GM15510 (cell line): Measurements from ENCODE around the gene CST4.

Experiments used
- POLR2A ChIP-seq: IDR thresholded peaks from 3 replicates; pipeline ENCODE4 v1.6.1; 2011; ENCODE audit warnings: borderline replicate concordance; ENCODE audit not compliant: insufficient read length; ENCODE audit errors: extremely low read depth

The CST4 gene

DNA sequence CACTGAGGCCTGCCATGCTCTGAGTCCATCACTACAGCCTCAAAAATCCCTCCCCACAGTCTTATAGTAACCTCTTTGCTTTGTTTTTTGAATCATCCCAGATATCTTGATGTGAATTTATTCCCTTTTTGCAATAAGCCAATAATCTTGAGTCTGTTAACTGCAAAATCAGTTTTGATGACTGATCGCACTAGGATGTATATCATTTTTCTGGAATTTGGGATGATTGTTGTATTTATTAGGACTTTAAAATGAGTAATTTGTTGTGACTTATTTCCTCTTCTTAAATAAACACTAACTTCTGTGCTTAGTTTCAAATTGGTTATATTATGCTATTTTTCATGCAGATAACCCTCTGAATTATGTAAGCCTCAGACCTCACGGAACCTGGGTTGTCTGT, 5.6 kb downstream of the CST4 start:
- no peak for TF ChIP-seq POLR2A

DNA sequence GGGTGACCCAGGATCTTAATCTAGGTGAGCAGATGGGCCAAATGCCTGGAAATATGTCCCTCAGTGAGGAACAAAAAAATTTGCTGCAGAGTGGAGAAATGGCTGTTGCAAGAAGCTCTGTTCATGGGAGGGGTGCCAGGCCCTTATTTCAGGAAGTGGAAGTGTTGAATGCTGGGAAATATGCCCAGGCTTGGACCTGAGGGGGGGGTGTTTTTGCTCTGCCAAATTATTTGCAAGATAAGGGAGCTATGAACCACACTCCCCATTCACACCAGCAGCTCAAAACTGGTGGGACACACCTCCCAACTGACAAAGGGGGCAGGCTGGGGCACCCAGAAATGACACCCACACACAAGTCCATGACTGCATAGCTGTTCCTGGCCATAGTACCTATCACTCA, 8.7 kb downstream of the CST4 start:
- no peak for TF ChIP-seq POLR2A

DNA sequence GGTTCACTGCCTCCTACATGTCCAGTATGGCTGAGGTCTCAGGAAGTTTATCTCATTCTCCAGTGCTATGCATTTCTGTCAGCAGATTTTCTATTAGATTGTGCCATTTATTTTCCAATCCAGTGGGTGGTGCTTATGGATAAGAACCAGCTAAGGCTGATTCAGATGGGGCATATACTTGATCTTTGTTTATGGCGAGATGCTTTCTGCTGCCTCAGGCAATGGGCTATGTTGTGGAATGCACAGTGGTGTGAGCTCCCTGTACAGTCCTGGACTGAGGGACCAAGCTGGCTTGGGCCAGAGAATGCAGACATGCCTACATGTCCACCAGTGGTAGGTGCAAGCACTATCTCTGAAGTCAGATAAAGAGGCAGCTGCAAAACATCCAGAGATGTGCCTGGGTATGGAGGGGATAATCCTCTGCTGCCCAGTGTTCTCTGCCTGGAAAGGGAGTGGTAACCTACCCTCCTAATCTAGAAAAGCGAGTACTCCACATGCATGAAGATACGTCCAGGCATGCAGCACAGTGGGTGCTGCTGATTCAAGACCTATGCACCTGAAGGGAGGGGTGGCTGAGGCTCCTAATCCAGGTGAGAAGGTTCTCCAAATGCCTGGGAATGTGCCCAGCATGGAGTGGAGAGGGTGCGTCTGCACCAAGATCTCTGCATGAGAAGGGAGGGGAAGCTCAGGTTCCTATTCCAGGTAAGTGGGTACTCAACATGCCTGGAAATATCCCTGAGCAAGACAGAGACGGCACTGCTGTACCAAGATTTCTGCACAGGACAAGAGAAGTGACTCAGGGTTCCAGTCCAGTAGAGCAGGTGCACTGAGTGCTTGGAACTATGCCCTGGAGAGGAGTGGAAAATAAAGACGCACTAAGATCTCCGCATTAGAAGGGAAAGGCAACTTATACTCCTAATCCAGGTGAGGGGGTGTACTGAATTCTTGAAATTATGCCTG, 9.4 kb downstream of the CST4 start:
- no peak for TF ChIP-seq POLR2A

DNA sequence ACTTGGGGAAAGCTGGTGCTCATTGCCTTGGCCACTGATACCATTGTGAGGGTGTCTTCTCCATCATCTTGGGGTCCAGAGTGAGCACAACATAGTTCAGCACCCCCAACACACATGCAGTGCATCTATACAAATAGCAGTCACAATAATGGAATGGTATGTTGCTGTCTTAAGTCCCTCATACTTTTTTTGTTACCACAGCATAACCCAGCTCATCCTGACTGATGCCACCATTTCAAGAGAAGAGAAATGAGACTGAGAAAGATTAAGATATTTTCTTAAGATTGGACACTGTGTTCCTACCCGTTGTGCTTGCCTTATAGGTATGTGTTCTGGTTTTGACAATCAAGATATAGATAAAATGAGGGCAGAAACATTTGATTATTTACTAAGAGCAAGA, 15.6 kb downstream of the CST4 start:
- TF ChIP-seq POLR2A = no peak

DNA sequence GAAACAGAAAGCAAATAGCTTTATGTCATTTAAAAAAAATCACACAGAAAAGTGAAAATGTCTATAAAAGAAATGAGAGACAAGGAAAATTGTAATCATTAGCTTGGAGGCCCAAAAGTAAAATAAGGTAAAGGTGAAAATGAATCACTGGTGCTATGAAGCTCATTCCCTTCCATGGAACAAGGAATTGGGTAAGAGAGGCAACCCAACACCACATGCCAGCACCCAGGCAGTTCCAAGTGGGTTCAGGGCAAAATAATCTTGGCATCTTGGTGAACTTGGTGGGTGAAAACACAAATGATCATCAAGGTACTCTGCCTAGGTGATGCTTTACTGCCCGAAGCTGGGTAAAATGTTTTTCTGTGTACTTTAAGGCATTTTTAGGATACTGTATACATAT, 16.7 kb downstream of the CST4 start:
- TF ChIP-seq POLR2A = no peak

DNA sequence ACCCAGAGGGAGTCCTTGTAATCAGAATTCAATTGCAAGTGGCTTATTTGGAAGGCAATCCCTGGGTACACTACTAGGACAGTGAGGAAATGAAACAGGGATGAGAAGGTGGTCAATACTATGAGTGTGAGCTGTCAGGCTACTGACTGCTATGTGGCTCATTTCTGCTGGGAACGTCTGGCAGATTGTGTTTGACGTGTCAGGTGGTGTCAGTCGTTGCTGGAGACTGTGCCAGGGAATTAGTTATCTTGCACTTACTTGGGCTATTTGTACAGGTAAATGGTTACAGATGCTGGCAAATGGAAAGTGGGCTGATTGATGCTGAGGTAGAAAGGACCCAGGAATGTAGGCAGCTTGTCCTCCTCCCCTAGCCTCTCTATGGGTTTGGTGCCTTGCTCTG, 17.4 kb downstream of the CST4 start:
- no peak for TF ChIP-seq POLR2A

DNA sequence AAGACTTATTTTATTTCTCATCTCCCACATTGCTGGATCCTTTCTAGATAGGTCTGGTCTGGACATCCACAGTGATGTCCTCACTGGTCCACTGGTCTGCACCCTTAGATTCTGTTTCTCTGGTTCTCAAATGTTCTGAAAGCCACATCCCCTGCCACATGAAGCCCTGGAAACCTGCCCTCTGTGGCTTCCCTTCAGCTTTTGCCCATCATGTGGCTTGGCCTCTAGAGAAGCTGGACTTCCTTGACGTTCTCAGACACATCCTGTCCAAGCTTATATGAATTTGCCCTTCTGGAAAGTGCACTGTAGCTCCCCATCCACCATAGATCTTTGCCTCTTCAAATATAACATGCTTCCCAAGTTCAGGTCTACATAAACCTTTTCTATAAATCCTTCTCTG, 18.5 kb downstream of the CST4 start:
- no peak for TF ChIP-seq POLR2A

DNA sequence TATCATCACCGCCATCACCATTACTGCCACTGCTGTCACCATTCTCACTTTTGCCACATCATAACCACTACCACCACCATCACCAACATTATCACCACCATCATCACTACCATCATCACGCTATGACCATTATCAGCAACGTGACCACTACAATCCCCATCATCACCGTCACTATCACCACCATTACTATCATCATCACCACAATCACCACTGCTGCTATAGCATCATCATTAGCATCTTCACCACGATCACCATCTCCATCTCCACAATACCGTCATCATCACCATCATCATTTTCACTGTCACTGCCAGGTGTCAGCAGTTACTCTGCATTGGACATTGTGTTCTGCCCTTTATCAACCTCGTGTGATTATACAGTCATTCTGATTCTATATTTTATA, 19.0 kb downstream of the CST4 start:
- no peak for TF ChIP-seq POLR2A

DNA sequence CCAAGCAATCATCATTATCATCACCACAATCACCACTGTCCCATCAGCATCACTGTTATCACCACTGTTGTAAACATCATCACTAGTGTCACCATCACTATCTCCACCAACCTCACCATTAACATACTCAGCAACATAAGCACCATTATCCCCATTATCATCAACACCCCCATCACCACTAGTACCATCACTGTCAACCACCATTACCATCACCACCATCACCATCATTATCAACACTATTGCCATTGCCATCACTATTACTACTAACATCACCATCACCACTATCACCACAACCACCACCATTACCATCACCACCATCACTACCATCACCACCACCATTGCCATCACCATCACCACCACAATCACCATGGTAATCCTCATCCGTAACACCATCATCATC, 19.5 kb downstream of the CST4 start:
- TF ChIP-seq POLR2A = no peak

DNA sequence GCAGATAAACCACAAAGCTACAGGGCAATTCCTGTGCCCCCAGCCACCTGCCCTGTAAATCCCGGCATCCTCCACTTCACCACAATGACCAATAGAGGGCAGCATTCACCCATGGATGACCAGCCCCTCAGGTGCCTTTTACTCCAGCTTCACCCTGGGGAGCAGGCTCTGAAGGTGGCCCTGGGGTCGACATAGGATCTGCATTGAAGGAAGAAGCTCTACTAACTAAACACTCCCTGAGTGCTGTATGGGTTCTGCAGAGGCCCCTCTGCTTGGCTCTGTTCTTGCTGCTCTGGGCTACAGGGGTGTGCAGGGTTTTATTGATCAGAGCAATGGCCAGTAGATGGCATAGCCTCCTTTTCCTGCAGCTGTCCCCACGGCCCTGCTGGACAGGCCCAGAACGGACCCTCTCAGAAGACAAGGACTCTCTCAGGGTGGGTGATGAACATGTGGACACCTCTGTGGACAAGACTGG, 20.3 kb downstream of the CST4 start:
- TF ChIP-seq POLR2A = no peak

DNA sequence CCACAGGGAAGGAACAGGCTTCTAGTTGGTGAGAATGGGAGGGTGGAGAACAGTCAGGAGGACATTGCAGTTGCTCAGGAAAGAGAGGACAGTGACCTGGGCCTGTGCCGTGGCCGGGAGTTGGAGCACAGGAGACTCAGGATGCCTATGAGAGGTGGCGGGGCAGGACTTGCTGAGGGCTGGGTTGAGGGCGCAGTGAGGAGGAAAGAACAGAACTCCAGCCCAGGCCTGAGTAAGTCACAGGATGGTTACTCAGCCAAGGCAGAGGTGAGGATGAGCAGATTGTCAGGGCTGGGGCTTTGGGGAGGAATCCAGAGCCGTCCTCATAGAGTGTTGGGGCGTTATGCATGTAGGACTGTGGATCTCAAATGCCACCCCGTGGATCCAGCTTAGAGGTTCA, 21.2 kb downstream of the CST4 start:
- no peak for TF ChIP-seq POLR2A

DNA sequence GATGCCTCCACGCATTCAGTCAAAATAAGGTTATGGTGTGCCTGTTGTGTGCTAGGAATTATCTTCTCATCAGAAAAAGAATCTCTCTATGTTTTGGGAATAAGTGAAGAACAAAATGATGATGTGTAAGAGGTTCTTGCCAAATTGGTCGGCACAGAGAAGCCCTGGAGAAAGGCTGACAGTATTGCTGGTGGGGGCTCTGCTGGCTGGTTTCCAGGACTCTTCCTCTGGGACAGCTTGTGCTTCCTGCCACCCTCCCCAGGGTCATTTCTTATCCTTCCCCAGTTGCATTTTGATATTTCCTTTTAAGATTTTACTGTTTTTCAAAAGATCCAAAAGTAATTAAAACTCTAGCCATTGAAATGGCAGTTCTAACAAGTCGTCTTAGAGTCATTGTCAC, 22.1 kb downstream of the CST4 start:
- no peak for TF ChIP-seq POLR2A

DNA sequence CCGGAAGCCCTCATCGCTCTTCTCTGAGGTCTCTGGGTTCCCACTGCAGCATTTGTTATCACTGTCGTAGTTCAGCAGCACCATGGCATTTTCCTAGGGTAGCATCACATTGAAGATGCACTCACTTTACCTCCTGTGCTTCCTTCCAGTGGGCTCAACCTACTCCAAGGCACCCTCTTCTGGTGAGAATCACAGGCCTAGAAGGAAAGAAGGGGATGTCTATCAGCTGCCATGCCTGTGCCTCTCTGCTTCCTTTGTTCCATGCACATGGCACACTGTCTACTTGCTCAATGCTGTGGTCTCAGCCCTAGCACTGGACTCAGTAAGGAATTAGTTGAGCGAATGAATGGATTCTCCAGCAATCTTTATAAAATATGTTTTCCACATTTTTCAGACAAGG, 22.6 kb downstream of the CST4 start:
- TF ChIP-seq POLR2A = no peak

DNA sequence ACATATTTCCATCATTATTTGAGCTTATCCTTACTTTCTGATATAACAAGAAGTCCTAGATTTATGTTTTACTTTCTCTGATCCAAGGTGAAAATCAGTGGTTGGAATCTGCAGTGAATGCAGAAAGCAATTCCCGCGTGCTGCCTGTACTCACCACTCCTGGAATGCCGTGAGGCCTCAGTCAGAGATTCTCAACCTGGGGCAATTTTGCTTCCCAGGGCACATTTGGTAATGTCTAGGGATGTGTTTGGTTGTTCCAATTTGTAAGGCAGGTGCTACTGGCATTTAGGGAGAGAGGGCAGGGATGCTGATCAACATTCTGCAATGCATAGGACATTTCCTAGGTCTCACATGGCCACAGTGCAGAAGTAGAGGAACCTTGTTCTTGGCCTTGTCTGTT, 23.9 kb downstream of the CST4 start:
- TF ChIP-seq POLR2A = no peak

DNA sequence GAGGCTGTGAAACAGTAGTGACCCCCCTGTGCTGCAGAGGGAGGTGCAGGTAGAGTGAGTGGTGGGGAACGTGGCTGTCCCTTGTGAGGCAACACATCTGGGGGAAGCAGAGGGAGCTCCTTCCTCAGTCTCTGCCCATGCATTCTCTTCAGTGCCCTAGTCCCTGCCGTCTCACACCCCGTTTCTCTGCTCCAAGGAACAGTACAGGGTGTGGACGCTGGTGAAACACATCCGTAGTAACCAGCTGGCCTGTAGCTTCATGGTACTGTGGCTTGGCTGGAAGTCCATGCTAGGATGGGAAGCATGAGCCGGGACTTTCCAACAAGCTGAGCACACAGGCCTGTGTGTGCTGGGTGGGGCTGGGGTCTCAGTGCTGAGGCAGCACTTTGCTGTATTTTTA, 25.7 kb downstream of the CST4 start:
- no peak for TF ChIP-seq POLR2A

DNA sequence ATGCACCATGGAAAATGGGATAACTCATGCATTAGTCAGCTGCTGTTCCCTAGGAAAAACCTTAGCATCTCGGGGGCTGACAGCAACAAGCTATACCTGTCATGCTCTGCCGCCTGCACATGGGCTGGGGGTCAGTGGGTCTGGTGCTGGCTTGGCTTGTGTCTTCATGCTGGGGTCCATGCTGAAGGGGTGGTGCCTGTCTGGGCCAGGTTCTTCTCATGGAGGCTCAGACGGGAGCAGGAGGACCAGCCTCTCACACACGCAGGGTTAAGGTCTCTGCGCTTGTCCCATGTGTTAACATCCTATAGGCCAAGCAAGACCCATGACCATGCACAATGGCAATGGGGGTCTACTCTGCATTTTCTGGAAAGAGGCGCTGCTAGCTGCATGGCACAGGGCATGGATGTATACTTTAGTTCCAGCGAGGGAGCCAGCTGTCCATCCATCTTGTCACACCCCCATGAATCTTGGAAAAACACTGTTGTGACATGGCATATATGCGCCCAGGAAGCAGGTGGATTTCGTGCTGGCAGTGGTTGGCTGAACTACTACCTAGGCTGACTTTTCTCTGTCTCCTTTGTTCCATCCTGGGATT, 26.5 kb downstream of the CST4 start:
- TF ChIP-seq POLR2A = no peak
